ENCODE data around the gene NUP42.

- TF ChIP-seq CTCF (IDR thresholded peaks at IDR 0.05 in 8 of 11, conservative IDR thresholded peaks at IDR 0.05 in 3 of 11) (no peak), POLR2A (IDR thresholded peaks at IDR 0.05) (no peak)
These were observed 14.5 kb downstream of the NUP42 start for GRCh38 chr7:23196306-23196705.

Data from spleen (tissue), 7 donors.